ENCODE results near the gene IGF1R. TPM values are rescaled to one million over a fixed set of nuclear protein-coding genes. Genes with fewer than 3 reads are reported as not detected.

Gene IGF1R
- total RNA-seq, 1 donor from 2014 or later = 151 TPM

- intact Hi-C loops (cut with DNase I) = no loop called here
- Histone ChIP-seq H3K27ac (no peak overlapping the region), H3K36me3 (no peaks in the 10 kb centered on the region), H3K27me3 (no peaks in the 10 kb centered on the region), H3K4me1 (peaks cover 0 to 29% of the 10 kb centered on the region in 2 donors), H3K9me3 (no peaks in the 10 kb centered on the region), H3K4me3 (no peak overlapping the region)
- no peak for DNase-seq (ENCODE audit: low spot score in 2 of 2)
- no peak for TF ChIP-seq CTCF (IDR thresholded peaks at IDR 0.05)
These were observed 139.8 kb downstream of the IGF1R start for GRCh38 chr15:98787936-98788757.

GRCh38 chr15:98789020-98789419, 140.7 kb downstream of the IGF1R start:
- Histone ChIP-seq H3K27ac (no peak overlapping the region), H3K27me3 (no peaks in the 10 kb centered on the region), H3K4me1 (peaks cover 0 to 32% of the 10 kb centered on the region in 2 donors), H3K36me3 (no peaks in the 10 kb centered on the region), H3K9me3 (no peaks in the 10 kb centered on the region), H3K4me3 (no peak overlapping the region)
- DNase-seq (ENCODE audit: low spot score in 2 of 2) = no peak
- intact Hi-C loops (cut with DNase I) = no loop called here
- TF ChIP-seq CTCF (IDR thresholded peaks at IDR 0.05) = no peak

- Histone ChIP-seq H3K4me1 (peaks cover 0 to 31% of the 10 kb centered on the region in 2 donors), H3K9me3 (no peaks in the 10 kb centered on the region), H3K36me3 (no peaks in the 10 kb centered on the region), H3K27me3 (no peaks in the 10 kb centered on the region), H3K4me3 (no peak overlapping the region), H3K27ac (no peak overlapping the region)
- intact Hi-C loops (cut with DNase I) = no loop called here
- TF ChIP-seq CTCF (IDR thresholded peaks at IDR 0.05) = no peak
- DNase-seq (ENCODE audit: low spot score in 2 of 2) = no peak
These were observed 141.9 kb downstream of the IGF1R start for GRCh38 chr15:98790270-98790669.

GRCh38 chr15:98791046-98791701, 142.8 kb downstream of the IGF1R start:
- no peak overlapping the region for H3K27ac ChIP-seq
- H3K27me3 ChIP-seq = no peaks in the 10 kb centered on the region
- no peak overlapping the region for H3K4me3 ChIP-seq
- no peak for DNase-seq (ENCODE audit: low spot score in 2 of 2)
- H3K4me1 ChIP-seq = peaks cover 0 to 25% of the 10 kb centered on the region in 2 donors
- TF ChIP-seq CTCF (IDR thresholded peaks at IDR 0.05) = no peak
- H3K9me3 ChIP-seq = no peaks in the 10 kb centered on the region
- H3K36me3 ChIP-seq = no peaks in the 10 kb centered on the region
- intact Hi-C loops (cut with DNase I) = no loop called here

- Histone ChIP-seq H3K9me3 (no peaks in the 10 kb centered on the region), H3K27ac (no peak overlapping the region), H3K36me3 (no peaks in the 10 kb centered on the region), H3K27me3 (no peaks in the 10 kb centered on the region), H3K4me3 (no peak overlapping the region), H3K4me1 (peaks cover 0 to 20% of the 10 kb centered on the region in 2 donors)
- no peak for TF ChIP-seq CTCF (IDR thresholded peaks at IDR 0.05)
- intact Hi-C loops (cut with DNase I) = no loop called here
- no peak for DNase-seq (ENCODE audit: low spot score in 2 of 2)
These were observed 143.8 kb downstream of the IGF1R start for GRCh38 chr15:98792117-98792516.

Data from ascending aorta (tissue), 2 donors.